Measurements from ENCODE around the gene ABCG8.

The ABCG8 gene

GRCh38 chr2:43824951-43825493 is 13.7 kb upstream of the ABCG8 start:
- no peak for DNase-seq (ENCODE audit: low read depth, low spot score)
- H3K27ac ChIP-seq = no peak overlapping the region

DNA sequence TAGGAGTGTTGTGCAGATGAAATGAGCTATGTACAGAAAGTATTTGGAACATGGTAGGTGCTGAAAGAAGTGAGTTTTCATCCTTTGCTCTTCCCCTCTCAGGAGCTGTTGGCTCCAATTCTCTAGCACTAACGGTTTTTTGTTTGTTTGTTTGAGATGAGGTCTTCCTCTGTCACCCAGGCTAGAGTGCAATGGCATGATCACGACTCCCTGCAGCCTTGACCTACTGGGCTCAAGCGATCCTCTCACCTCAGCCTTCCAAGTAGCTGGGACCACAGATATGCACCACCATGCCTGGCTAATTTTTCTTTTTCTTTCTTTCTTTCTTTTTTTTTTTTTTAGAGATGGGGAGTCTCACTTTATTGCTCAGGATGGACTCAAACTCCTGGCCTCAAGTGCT is 12.9 kb upstream of the ABCG8 start:
- DNase-seq (ENCODE audit: low read depth, low spot score) = no peak
- no peak overlapping the region for H3K27ac ChIP-seq

DNA sequence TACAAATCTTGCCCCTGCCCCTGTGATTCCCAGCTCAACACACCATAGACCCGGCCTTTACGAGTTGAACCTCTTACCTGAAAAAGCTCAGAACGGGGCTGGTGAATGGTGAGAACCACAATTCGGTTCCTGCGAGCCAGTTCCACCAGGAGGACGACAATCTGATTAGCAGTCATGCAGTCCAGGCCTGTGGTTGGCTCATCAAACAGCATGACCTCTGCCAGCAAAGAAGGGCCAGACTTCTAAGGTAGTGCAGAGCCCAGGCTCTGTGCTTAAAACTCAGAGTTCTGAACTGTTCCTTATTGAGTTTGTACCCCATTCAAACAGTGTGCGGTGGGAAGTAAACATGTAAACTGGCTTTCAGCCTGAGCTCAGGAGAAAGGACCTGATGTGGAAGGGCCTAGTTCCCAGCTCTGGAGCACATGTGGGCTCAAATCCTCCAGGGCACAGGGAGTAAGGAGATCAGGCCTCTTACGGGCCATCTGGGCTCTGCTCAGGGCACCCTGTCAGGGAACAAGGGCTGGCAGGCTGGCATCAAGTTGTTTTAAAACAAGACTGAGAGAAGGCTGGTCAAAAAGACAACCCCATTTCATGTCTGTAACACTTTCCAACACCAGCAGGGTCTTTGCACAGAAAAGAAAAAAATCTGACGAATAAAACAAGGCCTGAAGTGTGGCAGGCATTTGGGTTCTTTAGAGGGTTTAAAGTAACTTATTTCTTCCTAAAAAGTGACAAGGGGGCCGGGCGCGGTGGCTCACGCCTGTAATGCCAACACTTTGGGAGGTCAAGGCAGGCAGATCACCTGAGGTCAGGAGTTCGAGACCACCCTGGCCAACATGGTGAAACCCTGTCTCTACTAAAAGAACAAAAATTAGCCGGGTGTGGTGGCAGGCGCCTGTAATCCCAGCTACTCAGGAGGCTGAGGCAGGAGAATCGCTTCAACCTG is 12.2 kb upstream of the ABCG8 start:
- no peak overlapping the region for H3K27ac ChIP-seq
- no peak for DNase-seq (ENCODE audit: low read depth, low spot score)

GRCh38 chr2:43831543-43832294 is 7.1 kb upstream of the ABCG8 start:
- DNase-seq (ENCODE audit: low read depth, low spot score) = no peak
- no peak overlapping the region for H3K27ac ChIP-seq

- no peak overlapping the region for H3K27ac ChIP-seq
- DNase-seq (ENCODE audit: low read depth, low spot score) = no peak
Measured at GRCh38 chr2:43832457-43832856, 6.3 kb upstream of the ABCG8 start.

DNA sequence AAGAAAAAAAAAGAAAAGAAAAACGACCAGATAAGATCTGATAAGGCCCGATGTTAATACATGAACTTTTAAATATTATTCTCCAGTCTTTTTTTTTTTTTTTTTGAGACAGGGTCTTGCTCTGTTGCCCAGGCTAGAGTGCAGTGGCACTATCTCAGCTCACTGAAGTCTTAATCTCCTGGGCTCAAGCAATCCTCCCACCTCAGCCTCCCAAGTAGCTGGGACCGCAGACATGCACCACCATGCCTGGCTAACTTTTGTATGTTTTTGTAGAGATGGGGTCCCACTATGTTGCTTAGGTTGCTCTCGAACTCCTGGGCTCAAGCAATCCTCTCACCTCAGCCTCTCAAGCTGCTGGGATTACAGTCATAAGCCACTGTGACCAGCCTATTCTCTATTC is 1.7 kb upstream of the ABCG8 start:
- no peak overlapping the region for H3K27ac ChIP-seq
- no peak for DNase-seq (ENCODE audit: low read depth, low spot score)

- no peak overlapping the region for H3K27ac ChIP-seq
- no peak for DNase-seq (ENCODE audit: low read depth, low spot score)
Measured at GRCh38 chr2:43837831-43838559, 776 bp upstream of the ABCG8 start.

DNA sequence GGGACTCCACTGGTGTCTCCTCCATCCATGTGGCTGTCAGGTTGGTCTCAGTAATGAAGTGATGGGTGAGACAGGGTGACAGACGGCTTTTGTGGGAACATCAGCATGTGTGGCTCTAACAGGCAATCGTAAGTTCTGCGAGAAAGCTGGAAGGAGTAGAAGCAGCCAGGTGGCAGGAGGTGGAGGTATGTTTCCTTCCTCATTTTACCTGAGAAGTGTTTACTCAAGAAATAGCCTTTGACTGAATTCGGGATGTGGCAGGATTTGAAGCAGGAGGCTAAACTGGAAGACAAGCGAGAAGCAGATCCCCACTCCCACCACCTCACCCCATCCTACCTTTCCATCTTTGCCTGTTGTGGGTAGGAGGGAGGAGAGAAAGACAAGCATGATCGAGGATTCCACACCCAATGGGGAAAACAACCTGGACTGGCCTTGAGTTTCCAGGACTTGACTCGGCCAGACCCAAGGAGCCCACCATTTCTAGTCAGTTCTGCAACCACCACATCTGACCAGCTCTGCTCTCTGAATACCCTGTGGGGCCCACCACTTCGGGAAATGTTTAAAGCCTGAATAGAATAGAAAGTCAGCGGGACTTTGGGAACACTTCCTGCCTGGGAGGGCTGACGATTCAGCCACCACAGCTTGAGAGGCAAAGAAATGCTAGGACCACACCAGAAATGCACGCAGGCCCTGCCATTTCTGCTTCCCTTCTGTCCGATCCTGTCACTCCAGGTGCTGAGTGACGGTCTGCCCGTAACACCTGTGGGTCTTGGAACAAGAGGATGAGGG is 1.2 kb downstream of the ABCG8 start:
- H3K27ac ChIP-seq = no peak overlapping the region
- DNase-seq (ENCODE audit: low read depth, low spot score) = no peak

DNA sequence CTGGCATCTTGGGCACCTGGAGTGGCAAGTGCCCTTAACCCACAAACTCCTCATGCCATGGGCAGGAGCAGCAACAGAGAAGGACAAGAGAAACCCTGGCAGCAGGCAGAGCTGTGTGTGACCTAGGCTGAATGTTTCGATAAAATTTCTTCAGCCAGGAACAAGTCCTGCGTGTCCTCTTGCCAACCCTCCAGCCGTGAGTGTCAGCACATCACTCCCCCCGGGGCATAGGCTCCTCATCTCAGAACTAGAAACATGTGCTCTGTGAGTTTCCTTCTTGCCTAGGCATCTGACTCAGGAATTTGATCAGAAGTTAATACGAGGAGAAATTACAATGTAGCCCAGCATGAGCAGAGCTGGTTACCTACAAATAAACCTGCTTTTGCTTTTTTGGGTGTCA is 2.2 kb downstream of the ABCG8 start:
- DNase-seq (ENCODE audit: low read depth, low spot score) = no peak
- no peak overlapping the region for H3K27ac ChIP-seq

- H3K27ac ChIP-seq = no peak overlapping the region
- no peak for DNase-seq (ENCODE audit: low read depth, low spot score)
Measured at GRCh38 chr2:43841949-43842865, 3.4 kb downstream of the ABCG8 start.

GRCh38 chr2:43842866-43843226 is 4.1 kb downstream of the ABCG8 start:
- DNase-seq (ENCODE audit: low read depth, low spot score) = no peak

DNA sequence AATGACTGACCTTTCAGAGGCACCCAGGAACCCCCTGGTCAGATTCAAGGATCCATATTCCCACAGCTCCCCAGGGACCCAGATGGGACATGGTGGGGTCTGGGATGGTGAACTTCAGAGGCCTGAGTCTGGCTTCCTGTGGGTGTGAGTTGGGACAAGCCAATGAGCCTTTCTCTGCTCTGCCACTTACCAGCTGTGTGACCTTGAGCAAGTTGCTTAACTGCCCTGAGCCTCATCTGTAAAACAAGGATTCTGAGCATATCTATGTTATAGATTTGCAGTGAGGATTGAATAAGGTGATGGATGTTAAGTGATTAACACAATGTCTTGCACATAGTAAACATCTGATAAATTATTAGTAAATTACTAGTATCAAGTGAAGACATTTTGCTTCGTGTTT is 6.4 kb downstream of the ABCG8 start:
- DNase-seq (ENCODE audit: low read depth, low spot score) = no peak
- H3K27ac ChIP-seq = no peak overlapping the region

More at GRCh38 chr2:43842866-43843226, 4.1 kb downstream of the ABCG8 start:
- H3K27ac ChIP-seq = no peak overlapping the region

GRCh38 chr2:43846140-43846793 is 7.5 kb downstream of the ABCG8 start:
- no peak for DNase-seq (ENCODE audit: low read depth, low spot score)
- H3K27ac ChIP-seq = no peak overlapping the region

- DNase-seq (ENCODE audit: low read depth, low spot score) = peak; percentile 64
- peak overlapping the region; percentile 10 for H3K27ac ChIP-seq
Measured at GRCh38 chr2:43848214-43848613, 9.4 kb downstream of the ABCG8 start.

DNA sequence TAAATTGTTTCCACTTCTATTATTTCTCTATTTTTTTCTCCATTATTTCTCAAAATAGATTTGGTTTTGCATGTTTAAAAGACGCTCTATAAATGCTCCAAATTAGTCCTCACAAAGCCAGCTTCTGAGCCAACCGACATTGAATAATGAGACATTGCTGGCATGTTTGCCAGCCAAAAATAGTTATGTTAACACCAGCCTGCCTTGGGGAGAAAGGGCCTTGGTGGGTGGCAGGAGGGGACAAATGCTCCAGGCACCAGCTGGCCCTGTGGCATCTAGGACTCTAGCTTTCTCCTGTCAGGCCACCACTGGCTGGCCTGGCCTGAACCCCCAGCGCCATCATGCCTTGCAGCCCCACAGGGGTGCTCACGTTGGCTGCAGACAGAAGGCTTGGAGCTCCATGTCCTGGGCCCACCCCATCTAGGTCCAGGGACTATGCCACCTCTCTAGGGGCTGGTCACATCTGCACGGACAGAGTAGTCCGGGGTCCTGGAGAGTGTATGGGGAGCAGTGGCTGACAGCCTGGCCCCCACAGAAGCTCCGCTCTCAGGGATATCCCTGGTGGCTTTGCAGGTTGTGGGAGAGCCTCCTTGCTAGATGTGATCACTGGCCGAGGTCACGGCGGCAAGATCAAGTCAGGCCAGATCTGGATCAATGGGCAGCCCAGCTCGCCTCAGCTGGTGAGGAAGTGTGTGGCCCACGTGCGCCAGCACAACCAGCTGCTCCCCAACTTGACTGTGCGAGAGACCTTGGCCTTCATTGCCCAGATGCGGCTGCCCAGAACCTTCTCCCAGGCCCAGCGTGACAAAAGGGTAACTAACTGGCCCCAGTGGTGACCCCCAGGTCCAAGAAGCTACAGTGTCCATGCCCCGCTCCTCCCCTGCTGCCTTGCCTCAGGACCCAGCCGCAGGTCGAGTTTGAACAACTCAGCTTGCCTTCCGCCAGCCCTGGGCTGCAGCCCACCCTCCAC is 12.5 kb downstream of the ABCG8 start:
- H3K27ac ChIP-seq = no peak overlapping the region
- DNase-seq (ENCODE audit: low read depth, low spot score) = no peak

DNA sequence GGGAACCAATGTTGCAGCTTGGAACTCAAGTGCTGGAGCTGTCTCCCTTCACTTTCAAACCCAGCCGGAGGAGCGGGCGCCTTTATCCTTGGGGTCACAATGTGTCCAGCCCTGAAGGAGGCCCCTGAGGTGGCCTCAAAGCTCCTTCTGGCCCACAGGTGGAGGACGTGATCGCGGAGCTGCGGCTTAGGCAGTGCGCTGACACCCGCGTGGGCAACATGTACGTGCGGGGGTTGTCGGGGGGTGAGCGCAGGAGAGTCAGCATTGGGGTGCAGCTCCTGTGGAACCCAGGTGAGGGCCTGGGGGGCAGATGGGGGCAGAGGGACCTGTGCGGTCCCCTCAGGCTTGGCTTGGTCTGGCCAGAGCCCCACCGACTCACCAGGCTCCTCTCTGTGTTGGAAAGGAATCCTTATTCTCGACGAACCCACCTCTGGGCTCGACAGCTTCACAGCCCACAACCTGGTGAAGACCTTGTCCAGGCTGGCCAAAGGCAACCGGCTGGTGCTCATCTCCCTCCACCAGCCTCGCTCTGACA is 13.5 kb downstream of the ABCG8 start:
- DNase-seq (ENCODE audit: low read depth, low spot score) = no peak
- H3K27ac ChIP-seq = no peak overlapping the region
